ENCODE results near the gene KLF2.
"Not testable (repeated sequence)": the region's sequence is repeated elsewhere in the genome, so short reads cannot be mapped to it uniquely, and the experiment has no call there.

The KLF2 gene

GRCh38 chr19:16338470-16339360, 14.1 kb downstream of the KLF2 start:
- DNase-seq (ENCODE audit: low spot score): peak; percentile 91

- no peak for DNase-seq (ENCODE audit: low spot score)
These were observed 14.7 kb downstream of the KLF2 start for GRCh38 chr19:16339361-16339725.

DNA sequence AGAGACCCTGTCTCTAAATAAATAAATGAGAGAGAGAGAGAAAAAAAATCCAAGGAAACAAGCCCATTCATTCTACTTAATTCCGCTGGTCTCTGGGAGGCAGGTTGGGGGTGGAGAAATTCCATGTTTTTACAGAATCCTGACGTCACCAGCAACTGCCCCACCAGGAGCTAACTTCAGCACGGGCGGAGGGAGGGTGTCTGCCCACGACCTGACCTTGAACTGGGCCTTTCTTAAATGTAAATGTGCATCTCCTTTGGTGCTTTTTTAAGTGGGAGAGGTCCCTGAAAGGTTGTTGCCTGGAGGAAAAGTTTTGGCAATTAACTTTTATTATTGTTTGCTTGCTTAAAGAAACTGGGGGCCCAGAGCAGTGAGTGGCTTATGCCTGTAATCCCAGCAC, 15.5 kb downstream of the KLF2 start:
- no peak for DNase-seq (ENCODE audit: low spot score)

GRCh38 chr19:16340654-16341053, 16.0 kb downstream of the KLF2 start:
- no peak for DNase-seq (ENCODE audit: low spot score)

GRCh38 chr19:16342002-16342715, 17.5 kb downstream of the KLF2 start:
- peak; percentile 76 for DNase-seq (ENCODE audit: low spot score)

DNA sequence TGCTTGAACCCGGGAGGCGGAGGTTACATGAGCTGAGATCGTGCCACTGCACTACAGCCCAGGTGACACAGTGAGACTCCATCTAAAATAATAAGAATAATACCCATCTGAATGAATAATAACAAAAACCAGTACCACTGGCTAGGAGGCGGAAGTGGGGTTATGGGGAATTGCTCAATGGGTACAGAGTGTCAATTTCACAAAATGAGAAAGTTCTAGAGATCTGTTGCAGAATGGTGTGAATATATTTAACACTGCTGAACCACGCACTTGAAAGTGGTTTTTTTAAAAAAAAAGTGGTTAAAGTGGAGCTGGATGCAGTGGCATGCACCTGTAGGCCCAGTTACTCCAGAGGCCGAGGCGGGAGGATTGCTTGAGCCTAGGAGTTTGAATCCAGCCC, 18.5 kb downstream of the KLF2 start:
- no peak for DNase-seq (ENCODE audit: low spot score)

DNA sequence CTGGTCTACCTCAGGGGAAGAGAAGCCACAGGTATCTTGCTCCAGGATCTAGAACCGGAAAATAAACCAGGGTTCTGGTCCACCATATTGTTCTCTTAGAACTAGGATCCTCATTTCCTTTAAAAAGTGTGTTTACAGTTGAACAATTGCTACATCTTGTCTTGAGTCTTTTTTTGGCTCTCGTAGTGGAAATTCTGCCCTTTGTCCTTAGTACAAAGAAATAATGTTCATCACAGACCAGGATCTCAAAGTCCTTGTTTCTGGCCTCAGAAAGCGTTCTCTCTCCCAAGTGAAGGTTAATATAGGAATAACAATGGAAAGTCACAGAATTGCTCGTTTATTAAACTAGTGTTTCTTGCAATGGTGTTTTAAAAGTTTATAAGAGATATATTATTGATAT, 20.8 kb downstream of the KLF2 start:
- DNase-seq (ENCODE audit: low spot score): no peak

DNA sequence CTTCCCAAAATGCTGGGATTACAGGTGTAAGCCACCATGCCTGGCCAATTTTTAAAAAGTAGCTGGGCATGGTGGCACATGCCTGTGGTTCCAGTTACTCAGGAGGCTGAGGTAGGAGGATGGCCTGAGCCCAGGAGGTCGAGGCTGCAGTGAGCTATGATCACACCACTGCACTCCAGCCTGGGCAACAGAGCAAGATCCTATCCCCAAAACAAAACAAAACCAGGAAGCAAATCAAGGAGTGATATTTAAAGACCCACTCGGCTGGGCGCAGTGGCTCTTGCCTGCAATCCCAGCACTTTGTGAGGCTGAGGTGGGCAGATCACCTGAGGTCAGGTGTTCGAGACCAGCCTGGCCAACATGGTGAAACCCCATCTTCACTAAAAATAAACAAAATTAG, 22.5 kb downstream of the KLF2 start:
- not testable (repeated sequence) for DNase-seq (ENCODE audit: low spot score)

DNA sequence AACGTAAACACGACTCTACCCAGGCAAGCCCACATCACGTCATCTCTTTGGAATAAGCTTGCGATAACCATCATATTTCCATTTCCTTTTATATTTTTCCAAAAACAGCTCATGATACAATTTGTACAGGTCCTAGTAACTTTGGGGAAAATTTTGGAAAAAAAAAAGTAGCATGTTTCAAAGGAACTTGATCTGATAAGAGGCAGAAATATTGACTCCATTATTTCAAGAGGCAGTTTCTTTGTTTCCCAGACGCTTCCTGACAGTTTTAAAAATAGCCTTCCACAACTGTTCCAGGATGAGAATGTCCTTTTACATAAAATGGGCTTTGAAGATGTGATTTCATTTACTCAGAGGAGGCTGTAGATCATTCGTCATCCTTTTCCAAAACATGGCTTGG, 23.1 kb downstream of the KLF2 start:
- DNase-seq (ENCODE audit: low spot score): no peak

GRCh38 chr19:16349551-16350152, 25.0 kb downstream of the KLF2 start:
- no peak for DNase-seq (ENCODE audit: low spot score)

GRCh38 chr19:16351133-16351809, 26.6 kb downstream of the KLF2 start:
- DNase-seq (ENCODE audit: low spot score): no peak

GRCh38 chr19:16355293-16356043, 30.8 kb downstream of the KLF2 start:
- no peak for DNase-seq (ENCODE audit: low spot score)

DNA sequence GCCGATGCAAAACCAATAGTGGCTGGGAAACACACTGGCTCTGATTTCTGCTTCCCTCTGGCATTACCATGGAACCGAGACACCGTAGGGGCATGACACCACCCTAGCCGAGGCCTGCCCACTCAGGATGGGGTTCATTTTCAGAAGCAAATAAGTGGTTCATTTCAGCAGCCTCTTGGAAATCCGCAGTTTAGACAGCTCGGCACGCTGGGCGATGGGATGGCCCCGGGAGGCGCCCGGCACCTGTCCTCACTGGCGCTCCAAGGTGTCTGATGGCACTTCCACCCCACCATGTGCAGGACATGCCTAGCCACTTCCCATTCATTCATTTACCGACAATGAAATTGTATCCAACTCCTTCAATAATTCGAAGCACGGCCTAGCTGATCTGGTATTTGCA, 33.8 kb downstream of the KLF2 start:
- no peak for DNase-seq (ENCODE audit: low spot score)

DNA sequence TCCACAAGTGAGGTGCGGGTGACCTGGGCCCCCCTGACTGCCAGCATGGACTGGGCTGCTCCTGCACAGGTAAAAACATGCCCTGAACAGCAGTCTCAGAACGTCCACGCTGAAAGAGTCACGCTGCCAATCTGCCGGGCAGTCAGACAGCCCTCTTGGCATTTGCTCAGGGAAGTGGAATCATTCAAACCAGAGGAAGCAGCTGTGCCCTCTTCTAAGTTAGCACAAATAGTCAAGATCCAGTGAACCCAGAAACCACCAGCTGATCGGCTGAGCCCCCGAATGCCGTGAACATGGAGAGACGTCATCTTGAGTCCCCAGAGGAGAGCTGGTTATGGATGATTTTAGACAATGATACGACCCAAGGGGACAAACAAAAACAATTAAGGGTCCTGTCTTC, 34.4 kb downstream of the KLF2 start:
- DNase-seq (ENCODE audit: low spot score): no peak

GRCh38 chr19:16359964-16360363, 35.3 kb downstream of the KLF2 start:
- no peak for DNase-seq (ENCODE audit: low spot score)

- DNase-seq (ENCODE audit: low spot score): no peak
These were observed 36.1 kb downstream of the KLF2 start for GRCh38 chr19:16360738-16361137.

DNA sequence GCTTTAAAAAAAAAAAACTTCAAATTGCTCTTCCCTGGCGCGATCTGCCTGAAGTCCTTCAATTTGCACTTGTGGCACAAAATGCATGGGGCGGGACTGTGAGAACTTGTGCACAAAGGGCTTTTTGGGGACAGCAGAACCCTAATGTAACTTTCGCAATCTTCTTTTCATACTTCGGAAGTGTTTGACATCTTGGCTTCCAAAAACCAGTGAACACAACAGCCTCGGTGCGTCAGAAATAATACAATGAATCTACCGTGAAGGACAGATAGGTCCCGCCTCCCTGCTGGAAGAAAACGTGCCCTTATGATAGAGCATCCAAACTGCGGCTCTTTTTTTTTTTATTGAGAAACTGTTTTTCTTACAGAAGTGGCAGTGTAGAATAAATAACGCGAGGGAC, 36.6 kb downstream of the KLF2 start:
- DNase-seq (ENCODE audit: low spot score): no peak

DNA sequence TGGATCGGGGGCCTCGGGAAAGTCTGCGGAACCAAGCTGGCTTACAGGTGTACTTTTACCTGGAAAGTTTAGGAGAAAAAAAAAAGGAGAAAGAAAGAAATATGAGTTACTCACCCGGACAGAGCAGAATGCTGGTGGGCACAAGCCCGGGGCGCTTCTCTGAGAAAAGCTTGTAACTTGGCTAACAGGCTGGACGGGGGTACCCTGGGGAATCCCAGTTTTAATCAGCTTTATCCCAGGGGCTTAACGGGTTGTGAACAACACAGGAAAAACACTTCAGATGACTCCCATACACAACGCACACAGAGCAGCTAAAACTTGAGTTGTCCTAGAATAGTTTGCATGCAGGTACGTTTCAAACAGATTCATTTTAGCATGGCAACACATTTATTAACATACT, 37.3 kb downstream of the KLF2 start:
- DNase-seq (ENCODE audit: low spot score): no peak

- DNase-seq (ENCODE audit: low spot score): no peak
These were observed 38.7 kb downstream of the KLF2 start for GRCh38 chr19:16363133-16363851.

DNA sequence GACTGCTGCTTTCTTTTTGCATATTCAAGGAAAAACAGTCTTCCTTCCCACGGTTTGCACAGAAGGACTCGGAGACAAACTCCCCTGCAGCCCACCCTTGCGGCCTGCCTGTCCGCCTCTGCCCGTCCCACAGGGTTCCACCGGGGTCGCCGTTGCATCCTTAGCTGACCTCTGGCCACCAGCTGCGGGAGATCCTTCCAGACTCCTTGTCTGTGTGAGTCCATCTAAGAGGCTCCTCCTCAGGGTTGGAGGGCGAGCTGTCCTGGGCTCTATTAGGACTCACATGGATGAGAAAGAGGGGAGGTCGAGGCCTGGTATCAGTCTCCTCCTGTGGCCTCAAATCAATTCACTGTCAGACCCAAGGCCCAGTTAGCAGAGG, 39.2 kb downstream of the KLF2 start:
- DNase-seq (ENCODE audit: low spot score): no peak

DNA sequence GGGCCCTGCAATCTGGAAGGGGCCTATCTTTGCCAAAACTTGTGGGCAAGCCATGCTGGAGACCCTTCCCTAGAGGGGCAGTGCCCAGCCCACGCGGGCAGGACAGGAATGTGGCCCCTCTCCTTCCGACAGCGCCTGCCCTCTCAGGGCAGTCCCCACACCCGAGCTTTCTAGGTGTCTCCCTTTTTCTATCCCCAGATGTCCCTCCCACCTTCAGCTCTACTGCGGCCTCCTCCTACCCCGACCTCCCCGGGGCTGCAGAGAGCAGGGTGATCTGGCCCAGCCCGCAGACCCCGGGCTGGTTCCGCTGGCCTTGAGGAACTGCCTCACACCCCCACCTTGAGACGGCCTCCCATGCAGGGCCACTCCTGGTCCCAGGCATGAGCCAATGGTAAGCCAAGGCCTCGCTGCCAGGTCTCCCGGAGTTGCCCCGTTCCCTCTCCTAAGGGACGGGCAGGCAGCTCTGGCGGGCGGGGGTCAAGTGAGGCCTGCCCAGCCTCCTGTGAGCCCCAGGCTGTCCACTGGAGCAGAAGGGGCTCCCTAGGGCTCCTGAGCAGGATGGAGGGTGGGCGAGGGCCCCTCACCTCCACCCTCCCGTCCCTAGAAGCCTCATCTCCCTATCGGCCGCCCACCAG, 39.7 kb downstream of the KLF2 start:
- DNase-seq (ENCODE audit: low spot score): no peak
